NCI-H2107 treated with DMSO at 0.1 percent for 48 hours (cell line): ENCODE data around the gene CYP20A1.
"Not testable (repeated sequence)": the region's sequence is repeated elsewhere in the genome, so short reads cannot be mapped to it uniquely, and the experiment has no call there.

Source experiments
- DNase-seq: peaks from one replicate; lab custom pipeline; 2025; ENCODE audit not compliant: unreplicated experiment; lab: John Stamatoyannopoulos, UW

The CYP20A1 gene

DNA sequence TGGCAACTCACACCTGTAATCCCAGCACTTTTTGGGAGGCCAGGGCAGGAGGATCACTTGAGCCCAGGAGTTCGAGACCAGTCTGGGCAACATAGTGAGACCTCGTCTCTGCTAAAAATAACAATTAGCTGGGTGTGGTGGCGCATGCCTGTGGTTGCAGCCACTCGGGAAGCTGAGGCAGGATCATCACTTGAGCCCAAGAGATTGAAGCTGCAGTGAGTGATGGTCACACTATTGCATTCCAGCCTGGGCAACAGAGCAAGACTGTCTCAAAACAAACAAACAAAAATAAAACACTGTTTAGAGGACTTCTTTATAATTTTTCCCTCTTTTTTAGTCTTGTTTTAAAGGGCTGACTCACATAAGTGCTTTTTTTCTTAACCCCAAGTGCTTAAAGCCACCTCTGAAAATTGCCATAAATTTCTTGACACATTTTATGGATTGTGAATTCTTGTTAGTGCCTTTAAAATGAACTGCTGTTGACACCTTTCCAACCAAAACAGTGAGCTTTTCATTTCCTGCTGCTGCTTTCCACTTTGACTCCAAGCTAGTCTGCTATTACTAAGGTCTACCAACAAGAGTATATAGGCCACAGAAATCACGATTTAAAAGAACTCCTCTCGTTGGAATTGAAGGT lies 41.7 kb downstream of the CYP20A1 start:
- no peak for DNase-seq

DNA sequence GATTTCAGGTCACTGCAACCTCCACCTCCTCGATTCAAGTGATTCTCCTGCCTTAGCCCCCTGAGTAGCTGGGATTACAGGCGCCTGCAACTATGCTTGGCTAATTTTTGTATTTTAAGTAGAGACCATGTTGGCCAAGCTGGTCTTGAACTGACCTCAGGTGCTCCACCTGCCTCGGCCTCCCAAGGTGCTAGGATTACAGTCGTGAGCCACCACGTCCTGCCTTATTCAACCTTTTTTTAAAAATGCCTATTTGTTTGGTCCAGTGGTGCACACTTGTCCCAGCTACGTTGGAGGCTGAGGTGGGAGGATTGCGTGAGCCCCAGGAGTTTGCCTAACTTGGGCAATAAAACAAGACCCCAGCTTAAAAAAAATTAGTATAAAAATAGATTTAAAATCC lies 43.3 kb downstream of the CYP20A1 start:
- DNase-seq, result no peak

DNA sequence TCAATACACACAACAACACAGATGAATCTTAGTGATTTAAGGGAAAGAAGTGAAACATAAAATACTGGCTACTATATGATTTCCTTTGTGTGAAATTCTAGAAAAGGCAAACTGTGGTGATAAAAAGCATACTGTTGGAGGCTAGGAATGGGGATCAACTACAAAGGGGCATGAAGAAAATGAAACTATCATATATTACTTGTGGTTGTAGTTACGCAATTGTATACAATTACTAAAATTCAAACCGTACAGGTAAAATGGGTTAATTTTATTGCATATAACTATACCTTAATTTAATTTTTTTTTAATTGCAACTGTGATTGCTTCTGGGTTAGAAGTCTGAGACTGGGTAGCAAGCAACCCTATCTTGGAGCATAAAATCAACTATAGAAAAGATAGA lies 47.7 kb downstream of the CYP20A1 start:
- no peak for DNase-seq

DNA sequence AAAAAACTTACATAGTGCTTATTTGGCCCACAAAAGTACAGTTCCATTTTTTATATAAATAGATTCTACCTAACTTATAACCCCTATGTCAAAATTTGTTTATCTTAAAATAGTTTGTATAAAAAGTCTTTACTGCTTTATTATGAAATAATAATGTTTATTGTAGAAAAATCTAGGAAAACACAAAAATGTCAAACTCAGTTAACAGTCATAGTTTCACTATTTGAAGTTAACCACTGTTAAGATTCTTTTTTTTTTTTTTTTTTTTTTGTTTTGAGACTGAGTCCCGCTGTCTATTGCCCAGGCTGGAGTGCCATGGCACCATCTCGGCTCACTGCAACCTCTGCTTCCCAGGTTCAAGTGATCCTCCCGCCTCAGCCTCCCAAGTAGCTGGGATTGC lies 62.8 kb downstream of the CYP20A1 start:
- DNase-seq, result no peak

DNA sequence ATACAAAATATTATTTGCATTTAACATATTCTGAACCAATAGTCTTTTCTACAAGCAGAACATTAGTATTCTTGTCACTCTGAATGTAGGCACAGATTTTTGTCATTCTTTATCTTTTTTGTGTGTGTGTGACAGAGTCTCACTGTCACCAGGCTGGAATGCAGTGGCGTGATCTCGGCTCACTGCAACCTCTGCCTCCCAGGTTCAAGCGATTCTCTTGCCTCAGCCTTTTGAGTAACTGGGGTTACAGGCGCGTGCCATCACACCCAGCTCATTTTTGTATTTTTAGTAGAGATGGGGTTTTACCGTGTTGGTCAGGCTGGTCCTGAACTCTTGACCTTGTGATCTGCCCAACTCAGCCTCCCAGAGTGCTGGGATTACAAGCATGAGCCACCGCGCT lies 63.8 kb downstream of the CYP20A1 start:
- DNase-seq, result not testable (repeated sequence)

DNA sequence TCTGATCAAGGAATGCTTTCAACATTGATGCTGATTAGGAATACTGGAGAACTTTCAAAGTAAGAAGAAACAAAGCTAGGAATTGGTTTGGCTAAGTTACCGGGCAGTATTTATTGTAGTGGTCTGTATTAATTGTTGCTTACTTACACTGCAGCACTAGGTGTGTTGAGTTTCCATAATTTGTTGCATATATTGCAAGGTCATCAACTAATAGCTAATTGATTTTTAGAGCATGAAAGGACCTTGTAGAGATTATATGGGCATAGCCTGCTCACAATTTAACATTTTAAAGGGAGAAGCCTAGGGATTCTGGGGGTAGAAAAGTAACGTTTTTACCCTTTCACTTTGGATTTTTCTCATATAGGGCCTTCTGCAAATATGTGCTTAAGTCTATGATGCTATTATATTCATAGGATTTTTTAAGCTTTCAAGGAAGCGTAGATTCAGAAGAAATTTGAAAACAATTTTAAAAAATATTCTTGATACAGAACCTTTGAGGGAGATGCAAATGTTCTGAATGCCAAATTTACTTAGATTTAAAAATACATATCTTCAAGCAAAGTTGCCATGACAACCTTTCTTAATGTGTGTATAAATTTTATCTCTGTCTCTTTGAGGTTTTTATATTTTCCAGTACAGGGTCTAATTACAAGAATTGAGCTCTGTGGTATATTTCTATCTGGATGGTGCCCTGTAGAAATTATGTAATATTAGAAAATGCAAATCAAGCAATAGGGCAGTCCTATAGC lies 72.0 kb downstream of the CYP20A1 start:
- DNase-seq, result no peak

DNA sequence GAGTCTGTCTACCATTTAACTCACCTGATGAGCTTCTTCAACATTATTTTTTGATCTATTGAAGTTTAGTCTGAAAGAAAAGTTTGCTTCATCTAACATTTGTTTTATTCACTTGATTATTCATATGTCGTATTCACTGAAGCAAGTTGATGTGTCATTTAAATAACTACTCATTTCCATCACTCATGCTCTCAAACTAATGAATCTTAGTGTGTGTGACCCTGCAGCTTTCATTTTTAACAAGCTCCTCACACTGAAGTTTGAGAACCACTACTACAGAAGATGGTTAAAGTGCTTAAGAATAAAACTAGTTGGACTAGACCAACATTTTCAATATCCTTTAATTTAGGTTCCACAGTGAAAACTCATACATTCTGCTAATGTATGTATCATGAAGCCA lies 87.5 kb downstream of the CYP20A1 start:
- DNase-seq, result no peak

DNA sequence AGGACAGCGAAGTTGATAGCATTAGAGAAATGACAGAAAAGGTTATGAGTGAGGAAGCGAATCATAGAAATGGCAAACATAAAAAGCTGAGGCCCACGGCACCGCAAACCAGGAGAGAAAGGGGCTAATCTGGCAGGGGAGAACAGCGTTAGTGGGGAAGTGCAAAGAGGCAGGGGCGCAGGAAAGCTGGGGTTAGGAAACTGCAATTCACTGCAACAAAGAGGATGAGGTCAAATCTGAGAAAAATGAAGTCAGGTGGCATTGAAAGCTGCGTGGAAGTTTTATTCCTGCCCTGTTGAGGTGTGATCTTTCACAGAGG lies 88.7 kb downstream of the CYP20A1 start:
- DNase-seq, result no peak

DNA sequence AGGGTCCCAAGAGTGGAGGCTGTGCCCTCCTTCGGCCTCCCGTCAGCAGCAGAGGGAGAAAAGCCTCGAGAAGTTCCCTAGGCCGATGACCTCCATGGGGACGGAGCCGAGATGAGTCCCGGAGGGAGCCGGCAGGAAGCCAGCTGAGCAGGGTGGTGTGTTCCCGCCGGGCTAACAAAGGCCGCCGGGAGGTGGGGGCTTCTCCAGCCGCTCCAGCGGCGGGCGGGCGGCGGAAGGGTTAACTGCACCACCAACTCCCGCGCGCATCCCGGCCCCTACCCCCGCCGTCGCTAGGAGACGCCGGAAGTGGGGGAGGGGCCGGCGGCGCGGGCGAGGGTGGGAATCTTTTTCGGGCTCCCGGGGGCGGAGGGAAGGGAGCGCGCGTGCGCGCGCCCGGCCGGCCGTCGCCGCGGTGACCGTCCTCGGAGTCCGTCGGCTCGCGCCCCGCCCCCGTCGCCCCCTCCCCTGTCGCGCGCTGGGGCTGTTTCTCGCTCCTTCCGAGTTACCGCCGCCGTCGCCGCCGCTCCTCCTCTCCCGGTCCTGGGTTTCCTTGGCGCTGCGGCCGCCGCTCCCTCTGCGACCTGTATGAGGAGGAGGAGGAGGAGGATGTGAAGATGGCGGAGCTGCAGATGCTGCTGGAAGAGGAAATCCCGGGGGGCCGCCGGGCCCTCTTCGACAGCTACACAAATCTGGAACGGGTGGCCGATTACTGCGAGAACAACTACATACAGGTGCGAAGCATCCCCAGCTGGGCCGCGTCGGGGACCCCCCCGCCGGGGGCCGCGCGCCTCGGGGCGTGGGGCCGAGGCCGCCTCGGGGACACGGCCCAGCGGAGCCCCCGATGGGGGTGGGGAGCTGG lies 89.3 kb downstream of the CYP20A1 start, which contains the start of gene ABI2:
ABI2 (plus strand) TSS at position 494 of the 859 bp plus-strand sequence; CDS start at position 615, 121 bp downstream.
- DNase-seq, result peak; percentile 52

DNA sequence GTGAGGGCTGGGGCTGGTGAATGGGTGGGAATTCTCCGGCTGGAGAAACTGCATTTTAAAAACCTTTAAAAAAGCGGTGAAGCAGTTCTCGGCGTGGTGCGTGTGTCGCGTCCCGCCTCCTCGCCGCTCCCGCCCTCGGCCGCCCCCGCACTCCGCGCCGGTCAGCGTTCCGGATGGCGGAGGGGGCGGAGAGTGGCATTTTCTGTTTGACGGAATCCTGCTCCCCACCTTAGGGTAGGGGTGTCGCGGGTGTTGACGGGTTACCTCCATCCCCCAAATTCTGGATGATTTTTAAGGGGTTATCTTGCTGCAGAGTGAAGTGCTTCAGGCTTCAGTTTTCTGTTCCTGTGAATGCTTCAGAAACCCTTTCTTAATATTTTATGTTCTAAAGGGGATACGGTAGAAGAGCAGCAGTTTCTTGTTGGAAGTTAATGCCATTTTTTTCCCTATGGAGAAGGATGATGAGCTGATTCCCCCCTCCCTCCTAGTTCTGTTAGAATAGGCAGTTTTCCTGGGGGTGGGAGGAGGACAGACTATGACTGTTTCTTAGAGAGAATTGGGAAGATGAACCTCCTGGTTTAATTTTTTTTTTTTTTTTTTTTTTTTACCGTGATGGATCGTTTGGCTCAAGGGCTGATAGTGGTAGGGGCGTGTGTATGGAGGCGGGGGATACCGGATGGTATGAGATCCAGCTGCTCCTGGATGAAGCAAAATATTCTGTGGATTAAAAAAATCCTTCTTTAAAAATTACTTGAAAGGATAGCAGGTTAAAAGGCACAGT lies 90.1 kb downstream of the CYP20A1 start:
- DNase-seq, result no peak

DNA sequence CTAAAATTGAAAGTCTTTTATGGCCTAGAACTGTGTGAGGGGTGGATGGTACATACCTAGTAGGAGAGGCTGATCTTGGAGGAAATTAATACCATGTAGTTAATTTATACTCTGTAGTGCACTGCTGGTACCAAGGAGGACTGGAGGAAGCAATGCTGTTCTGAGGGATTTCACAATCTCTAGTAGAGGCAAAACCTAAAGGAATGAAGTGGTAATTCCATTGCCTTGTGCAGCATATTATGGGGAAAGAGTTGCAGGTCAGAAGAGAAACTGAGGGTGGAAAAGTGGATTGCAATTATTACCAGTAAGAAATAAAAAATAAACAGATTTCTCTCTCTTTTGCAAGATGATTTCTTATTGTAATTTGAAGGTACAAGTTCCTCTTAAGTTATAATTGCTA lies 91.6 kb downstream of the CYP20A1 start:
- no peak for DNase-seq

DNA sequence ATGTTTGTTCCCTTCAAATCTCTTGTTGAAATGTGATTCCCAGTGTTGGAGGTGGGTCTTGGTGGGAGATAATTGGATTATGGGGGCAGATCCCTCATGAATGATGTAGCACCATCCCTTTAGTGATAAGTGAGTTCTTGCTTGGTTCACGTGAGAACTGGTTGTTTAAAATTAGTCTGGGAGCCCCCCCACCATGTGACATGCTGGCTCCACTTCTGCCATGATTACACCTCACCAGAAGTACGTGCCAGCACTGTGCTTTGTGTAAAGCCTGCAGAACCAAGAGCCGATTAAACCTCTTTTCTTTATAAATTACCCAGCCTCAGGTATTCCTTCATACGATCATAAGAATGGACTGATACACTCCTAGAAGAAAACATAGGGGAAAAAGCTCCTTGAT lies 99.5 kb downstream of the CYP20A1 start:
- no peak for DNase-seq

DNA sequence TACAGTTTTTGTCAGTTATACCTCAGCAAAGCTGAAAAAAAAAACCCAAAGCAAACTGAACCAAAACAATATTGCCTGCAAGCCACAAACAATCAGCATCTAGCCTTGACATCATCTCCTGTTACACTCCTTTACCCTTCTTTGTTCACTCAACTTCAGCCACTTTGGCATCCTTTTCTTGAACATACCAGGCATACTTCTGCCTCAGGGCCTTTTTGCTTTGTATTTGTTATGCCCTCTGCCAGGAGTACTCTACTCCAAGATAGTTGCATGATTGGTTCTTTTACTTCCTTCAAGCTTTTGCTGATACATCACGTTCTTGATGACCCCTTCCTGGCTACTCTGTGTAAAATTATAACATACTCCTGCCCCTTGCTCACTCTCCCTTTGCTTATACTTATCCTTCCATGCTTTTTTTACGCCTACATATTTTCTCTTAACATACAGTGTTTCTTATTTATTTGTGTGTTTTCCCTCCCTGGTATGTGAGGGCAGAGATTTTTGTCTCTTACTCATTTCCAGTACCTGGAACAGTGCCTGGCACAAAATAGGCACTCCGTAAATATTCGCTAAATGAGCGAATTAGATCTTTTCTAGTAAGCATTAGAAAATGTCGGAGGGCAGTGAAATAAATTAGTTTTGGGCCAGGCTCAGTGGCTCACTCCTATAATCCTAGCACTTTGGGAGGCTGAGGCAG lies 102.1 kb downstream of the CYP20A1 start:
- no peak for DNase-seq

DNA sequence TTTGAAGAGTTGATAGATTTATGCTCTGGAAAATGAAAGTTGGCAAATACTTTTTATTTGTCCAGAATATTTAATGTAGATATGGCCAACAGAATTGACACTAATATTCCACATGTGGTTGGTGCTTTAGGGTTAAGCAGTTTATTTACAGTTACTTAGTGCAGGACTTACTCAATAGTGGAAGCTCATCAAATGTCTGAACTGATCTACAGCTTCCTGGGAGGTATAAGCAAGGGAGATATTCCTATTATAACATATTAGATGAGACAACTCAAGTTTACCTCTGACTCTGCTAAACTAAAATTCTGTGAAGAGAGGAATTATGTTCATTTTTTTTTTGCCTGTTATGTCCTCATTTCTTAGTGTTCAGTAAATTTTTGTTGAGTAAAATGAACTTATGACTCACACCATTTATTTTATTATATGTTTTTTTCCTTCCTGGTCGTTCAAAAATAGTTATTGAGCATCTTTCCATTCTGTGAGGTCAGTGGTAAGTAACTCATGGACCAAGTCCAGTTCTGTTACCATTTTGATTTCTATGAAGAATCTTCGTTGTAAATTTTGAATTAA lies 103.0 kb downstream of the CYP20A1 start:
- DNase-seq, result no peak

DNA sequence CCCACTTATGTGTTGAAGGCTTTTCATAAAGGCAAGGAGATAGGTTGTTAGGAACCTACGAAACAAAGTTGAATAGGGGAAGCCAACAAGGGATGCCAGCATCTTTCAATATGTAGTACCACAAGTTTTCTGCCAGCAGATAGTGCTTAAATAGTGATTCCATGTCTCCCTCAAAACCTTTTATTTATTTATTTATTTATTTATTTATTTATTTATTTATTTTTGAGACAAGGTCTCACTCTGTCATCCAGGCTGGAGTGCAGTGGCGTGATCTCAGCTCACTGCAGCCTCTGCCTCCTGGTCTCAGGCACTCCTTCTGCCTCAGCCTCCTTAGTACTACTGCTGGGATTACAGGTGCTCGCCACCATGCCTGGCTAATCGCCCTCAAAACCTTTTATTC lies 103.6 kb downstream of the CYP20A1 start:
- DNase-seq, result not testable (repeated sequence)

DNA sequence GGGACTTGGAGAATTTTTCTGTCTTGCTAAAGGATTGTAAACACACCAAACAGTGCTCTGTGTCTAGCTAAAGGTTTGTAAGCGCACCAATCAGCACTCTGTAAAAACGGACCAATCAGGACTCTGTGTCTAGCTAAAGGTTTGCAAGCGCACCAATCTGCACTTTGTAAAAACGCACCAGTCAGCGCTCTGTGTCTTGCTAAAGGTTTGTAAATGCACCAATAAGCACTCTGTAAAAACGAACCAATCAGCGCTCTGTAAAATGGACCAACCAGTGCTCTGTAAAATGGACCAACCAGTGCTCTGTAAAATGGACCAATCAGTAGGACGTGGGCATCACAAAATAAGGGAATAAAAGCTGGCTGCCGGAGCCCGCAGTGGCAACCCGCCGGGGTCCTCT lies 105.8 kb downstream of the CYP20A1 start:
- DNase-seq, result no peak

DNA sequence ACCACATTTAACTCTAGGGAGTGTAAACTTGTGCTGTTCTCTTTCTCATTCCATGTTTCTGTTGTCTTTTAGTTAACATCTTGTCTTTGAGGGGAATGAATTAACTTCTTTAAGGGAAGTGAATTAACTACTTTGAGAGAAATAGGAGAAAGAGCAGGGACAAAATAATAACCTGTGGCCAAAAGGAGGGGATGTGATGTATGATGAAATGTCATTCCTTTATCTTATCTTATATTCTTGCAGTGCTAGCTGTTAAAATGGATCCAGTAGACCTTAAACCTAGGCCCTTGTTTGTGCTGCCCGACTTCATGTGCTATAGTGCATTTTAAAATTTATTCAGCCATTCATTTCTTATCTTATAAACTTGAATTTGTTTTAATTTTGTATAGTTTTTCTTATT lies 107.8 kb downstream of the CYP20A1 start:
- no peak for DNase-seq

DNA sequence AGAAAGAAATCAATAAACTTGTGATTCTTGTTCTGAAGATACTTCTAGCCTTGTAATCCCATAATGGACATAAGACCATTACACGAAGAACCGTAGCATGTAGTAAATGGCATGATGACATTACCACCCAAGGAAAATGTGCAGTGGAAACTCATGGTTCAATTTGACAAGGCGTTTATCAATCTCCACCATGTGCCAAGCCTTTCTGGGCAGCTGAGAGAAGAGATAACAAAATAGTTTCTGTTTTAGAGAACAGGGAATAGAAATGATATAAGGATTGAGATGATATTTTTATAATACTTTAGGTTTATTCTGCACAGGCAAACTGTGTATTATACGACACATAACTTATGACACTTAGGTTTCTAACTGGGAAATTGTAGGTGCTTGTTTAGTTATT lies 108.6 kb downstream of the CYP20A1 start:
- no peak for DNase-seq

DNA sequence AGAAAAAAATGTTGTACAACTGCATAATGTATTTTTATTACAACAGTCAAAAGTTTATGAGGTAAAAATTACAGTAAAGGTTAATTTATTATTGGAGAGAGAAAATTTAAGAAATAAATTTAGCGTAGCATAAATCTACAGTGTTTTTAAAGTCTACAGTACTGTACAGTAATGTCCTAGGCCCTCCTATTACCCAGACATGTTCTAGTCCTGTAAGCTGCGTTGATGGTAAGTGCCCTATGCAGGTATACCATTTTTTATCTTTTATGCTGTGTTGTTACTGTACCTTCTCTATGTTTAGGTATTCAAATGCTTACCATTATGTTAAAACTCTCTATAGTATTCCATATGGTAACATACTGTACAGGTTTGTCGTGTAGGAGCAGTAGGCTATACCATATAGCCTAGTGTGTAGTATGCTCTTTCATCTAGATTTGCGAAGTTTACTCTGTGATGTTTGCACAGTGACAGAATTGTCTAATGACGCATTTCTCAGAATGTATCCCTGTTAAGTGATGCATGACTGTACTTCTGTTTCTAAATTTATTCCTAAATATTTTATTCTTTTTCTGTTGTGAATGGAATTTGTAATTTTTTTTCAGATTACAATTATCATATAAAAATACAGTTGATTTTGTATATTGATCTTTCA lies 113.9 kb downstream of the CYP20A1 start:
- no peak for DNase-seq

DNA sequence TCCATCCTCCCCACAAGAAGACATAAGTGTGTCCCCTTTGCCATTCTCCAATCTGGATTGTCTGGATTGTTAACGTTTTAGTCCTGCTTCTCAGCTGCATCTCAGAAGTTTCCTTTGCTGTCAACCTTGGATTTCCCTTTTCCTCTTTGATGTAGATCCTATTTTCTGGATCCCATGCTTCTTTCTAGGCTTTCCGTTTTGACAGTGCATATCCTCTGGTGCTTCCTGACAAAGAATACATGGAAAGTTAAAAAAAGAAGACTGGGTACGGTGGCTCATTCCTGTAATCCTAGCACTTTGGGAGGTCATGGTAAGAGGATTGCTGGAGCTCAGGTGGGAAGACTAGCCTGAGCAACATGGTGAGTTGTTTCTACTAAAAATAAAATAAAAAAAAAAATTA lies 116.1 kb downstream of the CYP20A1 start:
- DNase-seq, result no peak
